GM12878 (cell line): Measurements from ENCODE around the gene DVL2. TPM values are rescaled to one million over a fixed set of nuclear protein-coding genes. Genes with fewer than 3 reads are reported as not detected.

Experiments
- ATF2 ChIP-seq: IDR thresholded peaks from 2 replicates; pipeline ENCODE4 v1.6.1; 2012; ENCODE audit warnings: low read length, inconsistent platforms
- BHLHE40 ChIP-seq, 2 experiments: fragments of 450-650 bp in 1 of 2; IDR thresholded peaks; 2 replicates each; pipeline ENCODE4 v1.6.1; 2011 to 2017; ENCODE audit warnings: low read depth in 2 of 2, borderline replicate concordance in 1 of 2, improper control_type of control experiment in 1 of 2, low read length in 1 of 2, mild to moderate bottlenecking in 1 of 2
- BRCA1 ChIP-seq: IDR thresholded peaks from 2 replicates; pipeline ENCODE4 v1.6.1; 2011; ENCODE audit warnings: low read depth, low read length, improper control_type of control experiment
- CREB1 ChIP-seq: IDR thresholded peaks from 2 replicates; pipeline ENCODE4 v1.6.1; 2012; ENCODE audit warnings: low read depth, mild to moderate bottlenecking, inconsistent platforms
- DPF2 ChIP-seq: fragments of 450-650 bp; IDR thresholded peaks from 2 replicates; pipeline ENCODE4 v1.6.1; 2017; ENCODE audit warnings: mild to moderate bottlenecking
- FOXM1 ChIP-seq: IDR thresholded peaks from 2 replicates; pipeline ENCODE4 v1.6.1; 2012; ENCODE audit warnings: low read depth, mild to moderate bottlenecking, inconsistent platforms, low read length, moderate library complexity
- GABPA ChIP-seq: IDR thresholded peaks from 2 replicates; pipeline ENCODE4 v1.6.1; 2014; ENCODE audit warnings: antibody characterized with exemption, low read depth, mild to moderate bottlenecking, inconsistent platforms
- HCFC1 ChIP-seq: fragments of 150-350 bp; IDR thresholded peaks from 2 replicates; pipeline ENCODE4 v1.6.1; 2014; ENCODE audit warnings: low read length
- HDGF ChIP-seq: fragments of 450-650 bp; IDR thresholded peaks from 2 replicates; pipeline ENCODE4 v1.6.1; 2016; ENCODE audit warnings: antibody characterized with exemption
- IKZF1 ChIP-seq: fragments of 450-650 bp; conservative IDR thresholded peaks from 2 replicates; pipeline ENCODE4 v1.6.1; 2017; ENCODE audit warnings: antibody characterized with exemption, mild to moderate bottlenecking
- IRF5 ChIP-seq: fragments of 450-650 bp; IDR thresholded peaks from 2 replicates; pipeline ENCODE4 v1.6.1; 2017; ENCODE audit warnings: borderline replicate concordance
- MEF2B ChIP-seq: fragments of 450-650 bp; IDR thresholded peaks from 2 replicates; pipeline ENCODE4 v1.6.1; 2018; ENCODE audit warnings: mild to moderate bottlenecking, moderate library complexity; ENCODE audit not compliant: partially characterized antibody, poor library complexity, severe bottlenecking
- NBN ChIP-seq: fragments of 450-650 bp; IDR thresholded peaks from 2 replicates; pipeline ENCODE4 v1.6.1; 2016
- NR2F1 ChIP-seq: fragments of 450-650 bp; conservative IDR thresholded peaks from 2 replicates; pipeline ENCODE4 v1.6.1; 2017; ENCODE audit warnings: mild to moderate bottlenecking
- RB1 ChIP-seq: fragments of 450-650 bp; formaldehyde crosslinking; IDR thresholded peaks from 2 replicates; pipeline ENCODE4 v1.6.1; 2017; ENCODE audit warnings: mild to moderate bottlenecking, borderline replicate concordance
- RCOR1 ChIP-seq: conservative IDR thresholded peaks from 2 replicates; pipeline ENCODE4 v1.6.1; 2012; ENCODE audit warnings: low read depth, low read length, improper control_type of control experiment
- RELB ChIP-seq: fragments of 450-650 bp; IDR thresholded peaks from 2 replicates; pipeline ENCODE4 v1.6.1; 2017; ENCODE audit warnings: low read depth, mild to moderate bottlenecking, moderate library complexity
- RFX5 ChIP-seq: IDR thresholded peaks from 2 replicates; pipeline ENCODE4 v1.6.1; 2011; ENCODE audit warnings: low read depth, low read length, improper control_type of control experiment
- SIX5 ChIP-seq: IDR thresholded peaks from 2 replicates; pipeline ENCODE4 v1.6.1; 2011; ENCODE audit warnings: mild to moderate bottlenecking, low read depth, low read length, moderate library complexity; ENCODE audit not compliant: severe bottlenecking
- SMARCA5 ChIP-seq: fragments of 450-650 bp; IDR thresholded peaks from 2 replicates; pipeline ENCODE4 v1.6.1; 2017; ENCODE audit warnings: mild to moderate bottlenecking
- SPI1 ChIP-seq: IDR thresholded peaks from 2 replicates; pipeline ENCODE4 v1.6.1; 2011; ENCODE audit warnings: low read depth, mild to moderate bottlenecking, low read length, moderate library complexity, borderline replicate concordance; ENCODE audit not compliant: insufficient read depth
- STAT1 ChIP-seq: fragments of 450-650 bp; conservative IDR thresholded peaks from 2 replicates; pipeline ENCODE4 v1.6.1; 2014; ENCODE audit warnings: antibody characterized with exemption, mild to moderate bottlenecking
- polyA plus RNA-seq, 11 experiments: library from polyadenylated mRNA; depleted of rRNA in 4 of 11; unstranded in 6 of 11; stranded (reverse) in 5 of 11; fragments of >200 nt; fragmentation: Nextera tagmentation in 4 of 11; fragmentation: Illumina TruSeq in 1 of 11; extraction: Ambion mirVana in 4 of 11; extraction: Trizol in 1 of 11; gene quantifications; 1 replicate in 1 of 11; 2 replicates in 10 of 11; pipeline versions ENCODE4 v1.2.1 to v1.2.3, GENCODE V29; 2011 to 2016; ENCODE audit warnings: inconsistent platforms in 2 of 11, missing spikeins in 2 of 11, low read depth in 1 of 11
- total RNA-seq, 4 experiments: library from RNA; depleted of rRNA in 3 of 4; stranded (reverse); fragments of >200 nt in 3 of 4; fragmentation: Illumina TruSeq in 1 of 4; extraction: Trizol in 1 of 4; gene quantifications; 2 replicates each; pipeline versions ENCODE4 v1.2.1 to v1.2.3, GENCODE V29; 2013 to 2021

Gene DVL2
- total and polyA plus RNA-seq, 10 of the 15 experiments (the other 5 are each of a cell fraction or from before 2014, with no cell fraction given): 0.97 to 44.8 (median 23.2) TPM

- TF ChIP-seq RELB (0 out of 2 replicates have a peak, but pooled peaks have one; percentile 31), ATF2 (no peak), BRCA1 (no peak), DPF2 (0 out of 2 replicates have a peak, but pooled peaks have one; percentile 52), NBN (peak; percentile 78), SPI1 (peak; percentile 22; the same call in 1 of the 2 replicates), STAT1 (0 out of 2 replicates have a peak, but pooled peaks have one; percentile 33), IKZF1 (peak; percentile 49; the same call in 1 of the 2 replicates), RB1 (peak; percentile 65; the same call in 1 of the 2 replicates), HDGF (peak; percentile 73), SMARCA5 (no peak), NR2F1 (peak; percentile 57; the same call in 1 of the 2 replicates), BHLHE40 (IDR thresholded peaks at IDR 0.05; ENCODE audit: borderline replicate concordance in 1 of 2, low read depth in 2 of 2, low read length in 1 of 2) (peak; percentile 4 to 21; a peak in 2 of 4 replicates), FOXM1 (no peak), GABPA (peak; percentile 72; the same call in 1 of the 2 replicates), SIX5 (no peak), RFX5 (peak; percentile 57; the same call in 1 of the 2 replicates), HCFC1 (peak; percentile 14; the same call in 1 of the 2 replicates), RCOR1 (0 out of 2 replicates have a peak, but pooled peaks have one; percentile 58), MEF2B (peak; percentile 67), CREB1 (peak; percentile 89), IRF5 (no peak)
Measured at GRCh38 chr17:7204828-7205461, 29.4 kb downstream of the DVL2 start (continued).
